Measurements from ENCODE around the gene FUT7. TPM values are rescaled to one million over a fixed set of nuclear protein-coding genes. Genes with fewer than 3 reads are reported as not detected.

The FUT7 gene
- total and polyA plus RNA-seq, 2 donors (not counting 1 experiment from before 2014, with no cell fraction given), result not detected

- H3K9me3 ChIP-seq (ENCODE audit: control insufficient read depth, insufficient read depth, low read depth, low read length), result no peaks in the 10 kb centered on the region
Measured at GRCh38 chr9:137039611-137040366, 7.9 kb upstream of the FUT7 start.

GRCh38 chr9:137038916-137039315 is 7.0 kb upstream of the FUT7 start:
- peaks cover 11% of the 10 kb centered on the region for H3K36me3 ChIP-seq (ENCODE audit: control insufficient read depth, insufficient read depth, low read length)
- no peak overlapping the region for H3K4me3 ChIP-seq (replicated peaks in 1 of 4; ENCODE audit: control extremely low read depth in 1 of 4, insufficient read depth in 1 of 4, low read depth in 3 of 4, low read length in 4 of 4)
- no peaks in the 10 kb centered on the region for H3K27me3 ChIP-seq (ENCODE audit: control insufficient read depth, insufficient read depth, low read length)
- H4K20me1 ChIP-seq (ENCODE audit: control insufficient read depth, extremely low read depth, insufficient read depth, low read length), result no peaks in the 10 kb centered on the region
- H3K9ac ChIP-seq (ENCODE audit: insufficient read depth, low read length), result no peak overlapping the region
- H3K79me2 ChIP-seq (ENCODE audit: control insufficient read depth, insufficient read depth, low read length), result peaks cover 5% of the 10 kb centered on the region
- H3K4me2 ChIP-seq (ENCODE audit: extremely low read depth, insufficient read depth, low read length), result no peak overlapping the region
- no peak overlapping the region for H3K27ac ChIP-seq (ENCODE audit: insufficient read depth, low read length)
- TF ChIP-seq EZH2 (IDR thresholded peaks at IDR 0.05; ENCODE audit: low read length, missing control alignments) (no peak), CTCF (conservative IDR thresholded peaks at IDR 0.05 in 1 of 2, IDR thresholded peaks at IDR 0.05 in 1 of 2; ENCODE audit: low read depth in 1 of 2, low read length in 2 of 2) (no peak)
- H3K9me3 ChIP-seq (ENCODE audit: control insufficient read depth, insufficient read depth, low read depth, low read length), result no peaks in the 10 kb centered on the region
- H3K4me1 ChIP-seq (ENCODE audit: control insufficient read depth, extremely low read depth, insufficient read depth, low read length), result peaks cover under 1% of the 10 kb centered on the region
- H2AFZ ChIP-seq (ENCODE audit: low read length), result no peak overlapping the region
- no peak for DNase-seq (ENCODE audit: low read depth in 2 of 2)

More at GRCh38 chr9:137039611-137040366, 7.9 kb upstream of the FUT7 start:
- Histone ChIP-seq H3K27me3 (ENCODE audit: control insufficient read depth, insufficient read depth, low read length) (no peaks in the 10 kb centered on the region), H3K36me3 (ENCODE audit: control insufficient read depth, insufficient read depth, low read length) (peaks cover 11% of the 10 kb centered on the region), H3K4me3 (replicated peaks in 1 of 4; ENCODE audit: control extremely low read depth in 1 of 4, insufficient read depth in 1 of 4, low read depth in 3 of 4, low read length in 4 of 4) (no peak overlapping the region), H4K20me1 (ENCODE audit: control insufficient read depth, extremely low read depth, insufficient read depth, low read length) (no peaks in the 10 kb centered on the region), H3K27ac (ENCODE audit: insufficient read depth, low read length) (no peak overlapping the region), H2AFZ (ENCODE audit: low read length) (no peak overlapping the region), H3K4me1 (ENCODE audit: control insufficient read depth, extremely low read depth, insufficient read depth, low read length) (peaks cover 3% of the 10 kb centered on the region), H3K79me2 (ENCODE audit: control insufficient read depth, insufficient read depth, low read length) (peaks cover 13% of the 10 kb centered on the region), H3K4me2 (ENCODE audit: extremely low read depth, insufficient read depth, low read length) (no peak overlapping the region), H3K9ac (ENCODE audit: insufficient read depth, low read length) (no peak overlapping the region)
- TF ChIP-seq CTCF (conservative IDR thresholded peaks at IDR 0.05 in 1 of 2, IDR thresholded peaks at IDR 0.05 in 1 of 2; ENCODE audit: low read depth in 1 of 2, low read length in 2 of 2) (no peak), EZH2 (IDR thresholded peaks at IDR 0.05; ENCODE audit: low read length, missing control alignments) (no peak)
- no peak for DNase-seq (ENCODE audit: low read depth in 2 of 2)

GRCh38 chr9:137037483-137037882 is 5.6 kb upstream of the FUT7 start:
- TF ChIP-seq CTCF (conservative IDR thresholded peaks at IDR 0.05 in 1 of 2, IDR thresholded peaks at IDR 0.05 in 1 of 2; ENCODE audit: low read depth in 1 of 2, low read length in 2 of 2) (no peak), EZH2 (IDR thresholded peaks at IDR 0.05; ENCODE audit: low read length, missing control alignments) (no peak)
- no peak overlapping the region for H3K9ac ChIP-seq (ENCODE audit: insufficient read depth, low read length)
- peaks cover 11% of the 10 kb centered on the region for H3K36me3 ChIP-seq (ENCODE audit: control insufficient read depth, insufficient read depth, low read length)
- no peaks in the 10 kb centered on the region for H3K79me2 ChIP-seq (ENCODE audit: control insufficient read depth, insufficient read depth, low read length)
- no peaks in the 10 kb centered on the region for H3K4me1 ChIP-seq (ENCODE audit: control insufficient read depth, extremely low read depth, insufficient read depth, low read length)
- no peaks in the 10 kb centered on the region for H3K27me3 ChIP-seq (ENCODE audit: control insufficient read depth, insufficient read depth, low read length)
- H3K9me3 ChIP-seq (ENCODE audit: control insufficient read depth, insufficient read depth, low read depth, low read length), result no peaks in the 10 kb centered on the region
- no peak for DNase-seq (ENCODE audit: low read depth in 2 of 2)
- H3K27ac ChIP-seq (ENCODE audit: insufficient read depth, low read length), result no peak overlapping the region
- no peak overlapping the region for H2AFZ ChIP-seq (ENCODE audit: low read length)
- no peaks in the 10 kb centered on the region for H4K20me1 ChIP-seq (ENCODE audit: control insufficient read depth, extremely low read depth, insufficient read depth, low read length)
- H3K4me2 ChIP-seq (ENCODE audit: extremely low read depth, insufficient read depth, low read length), result no peak overlapping the region
- H3K4me3 ChIP-seq (replicated peaks in 1 of 4; ENCODE audit: control extremely low read depth in 1 of 4, insufficient read depth in 1 of 4, low read depth in 3 of 4, low read length in 4 of 4), result no peak overlapping the region
